Astrocyte of the spinal cord (primary cell): ENCODE measurements around the gene SNX25.
"Not testable (repeated sequence)": the region's sequence is repeated elsewhere in the genome, so short reads cannot be mapped to it uniquely, and the experiment has no call there.

ENCODE experiments used
- DNase-seq: peaks from one replicate; pipeline ENCODE4 v3.0.0; 2011; ENCODE audit warnings: low read depth, low spot score
- H3K4me3 ChIP-seq: 2 replicates; pipeline ENCODE4 v1.5.1; 2011; ENCODE audit warnings: low read depth, mild to moderate bottlenecking, low read length, moderate library complexity
- CTCF ChIP-seq: IDR thresholded peaks from 2 replicates; pipeline ENCODE4 v1.5.1; 2012; ENCODE audit warnings: low read depth, mild to moderate bottlenecking, low read length, inconsistent platforms
- in situ Hi-C: cut with HindIII; loops from 2 replicates; pipeline ENCODE4 v1.10.0; 2017; ENCODE audit warnings: low sequenced_read_pairs

The SNX25 gene

GRCh38 chr4:185358514-185358913, 149.1 kb downstream of the SNX25 start:
- in situ Hi-C loops = no loop called here
- no peak overlapping the region for H3K4me3 ChIP-seq
- peak; percentile 83 for DNase-seq
- no peak for TF ChIP-seq CTCF

GRCh38 chr4:185358959-185359358, 149.6 kb downstream of the SNX25 start:
- in situ Hi-C loops = no loop called here
- no peak overlapping the region for H3K4me3 ChIP-seq
- peak; percentile 87 for DNase-seq
- TF ChIP-seq CTCF = no peak

- no peak overlapping the region for H3K4me3 ChIP-seq
- DNase-seq = peak; percentile 84
- in situ Hi-C loops = no loop called here
- TF ChIP-seq CTCF = no peak
Measured at GRCh38 chr4:185359767-185360446, 150.5 kb downstream of the SNX25 start.

GRCh38 chr4:185361872-185362271, 152.5 kb downstream of the SNX25 start:
- no peak for DNase-seq
- no peak for TF ChIP-seq CTCF
- in situ Hi-C loops = no loop called here
- H3K4me3 ChIP-seq = no peak overlapping the region

- in situ Hi-C loops, H3K4me3 ChIP-seq: not testable (repeated sequence)
- DNase-seq = peak; percentile 27
Measured at GRCh38 chr4:185362570-185362969, 153.2 kb downstream of the SNX25 start.

- no peak overlapping the region for H3K4me3 ChIP-seq
- DNase-seq = no peak
- in situ Hi-C loops = no loop called here
- no peak for TF ChIP-seq CTCF
Measured at GRCh38 chr4:185363251-185363650, 153.9 kb downstream of the SNX25 start.

GRCh38 chr4:185364886-185365285, 155.5 kb downstream of the SNX25 start:
- TF ChIP-seq CTCF = no peak
- DNase-seq = no peak
- in situ Hi-C loops = no loop called here
- no peak overlapping the region for H3K4me3 ChIP-seq
